GM21825 (cell line): Measurements from ENCODE around the gene SMIM7.
"Not testable (repeated sequence)": the region's sequence is repeated elsewhere in the genome, so short reads cannot be mapped to it uniquely, and the experiment has no call there.

ENCODE experiments used
- ATAC-seq: cut with Tn5 transposase; IDR thresholded peaks from one replicate; pipeline ENCODE4 v1.9.1; 2021; ENCODE audit warnings: mild to moderate bottlenecking, moderate library complexity; ENCODE audit not compliant: unreplicated experiment

The SMIM7 gene

GRCh38 chr19:16659832-16660708, at the start of gene SMIM7:
SMIM7 (minus strand) TSS chr19:16660144; CDS start chr19:16660110, 34 bp downstream.
- peak; percentile 79 for ATAC-seq

- no peak for ATAC-seq
Observed at GRCh38 chr19:16703677-16704076, 43.7 kb upstream of the SMIM7 start.

DNA sequence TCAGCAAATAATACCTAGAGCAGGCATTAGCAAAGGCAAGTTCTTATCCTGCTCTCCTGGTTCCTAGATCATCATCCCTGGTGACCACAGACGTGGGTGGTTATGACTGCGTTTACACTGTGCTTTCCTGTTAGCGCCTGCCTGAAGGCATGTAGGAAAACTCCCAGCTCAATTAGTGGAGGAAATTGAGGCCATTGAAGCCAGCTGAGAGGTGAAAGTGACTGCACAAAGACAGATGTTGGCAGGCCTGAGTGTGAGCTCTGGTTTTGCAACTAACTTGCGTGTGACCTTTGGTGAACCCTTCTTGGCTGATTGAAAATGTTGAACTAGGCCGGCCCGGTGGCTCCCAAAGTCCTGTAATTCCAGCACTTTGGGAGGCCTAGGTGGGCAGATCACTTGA, 42.2 kb upstream of the SMIM7 start:
- ATAC-seq, result no peak

DNA sequence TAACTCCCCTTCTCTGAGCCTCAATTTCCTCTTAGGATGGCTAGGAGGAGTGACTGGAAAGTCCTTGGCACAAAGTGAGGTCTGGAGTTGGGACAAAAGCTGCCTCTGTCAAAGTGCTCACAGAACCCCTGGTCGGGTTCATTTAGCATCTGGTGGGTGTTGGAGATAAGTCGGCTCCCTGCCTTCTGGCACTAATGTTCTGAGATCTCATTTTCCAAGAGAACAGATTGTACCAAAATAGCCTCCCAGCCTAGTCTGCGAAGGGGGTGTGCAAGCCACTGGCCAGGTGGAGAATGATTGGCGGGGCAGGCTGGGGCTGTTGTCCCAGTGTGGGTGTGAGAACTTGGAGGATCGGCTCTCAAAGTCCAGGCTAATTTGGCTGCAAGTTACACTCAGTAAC, 39.0 kb upstream of the SMIM7 start:
- no peak for ATAC-seq

DNA sequence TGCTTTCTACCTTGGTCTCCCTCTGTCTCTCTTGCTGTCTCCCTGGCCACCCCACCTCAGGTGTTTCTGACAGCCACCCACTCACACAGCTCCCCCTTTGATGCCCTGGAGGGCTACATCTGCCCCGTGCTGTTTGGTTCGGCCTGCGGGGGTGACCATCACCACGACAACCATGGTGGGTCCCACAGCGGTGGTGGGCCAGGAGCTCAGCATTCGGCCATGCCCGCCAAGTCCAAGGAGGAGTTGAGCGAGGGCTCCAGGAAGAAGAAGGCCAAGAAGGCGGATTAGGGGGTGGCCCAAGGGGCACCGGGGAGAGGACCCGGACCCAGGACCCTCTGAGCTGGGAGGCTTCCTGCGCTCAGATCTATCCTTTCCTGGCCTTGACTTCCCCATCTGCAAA, 28.1 kb upstream of the SMIM7 start:
- no peak for ATAC-seq

DNA sequence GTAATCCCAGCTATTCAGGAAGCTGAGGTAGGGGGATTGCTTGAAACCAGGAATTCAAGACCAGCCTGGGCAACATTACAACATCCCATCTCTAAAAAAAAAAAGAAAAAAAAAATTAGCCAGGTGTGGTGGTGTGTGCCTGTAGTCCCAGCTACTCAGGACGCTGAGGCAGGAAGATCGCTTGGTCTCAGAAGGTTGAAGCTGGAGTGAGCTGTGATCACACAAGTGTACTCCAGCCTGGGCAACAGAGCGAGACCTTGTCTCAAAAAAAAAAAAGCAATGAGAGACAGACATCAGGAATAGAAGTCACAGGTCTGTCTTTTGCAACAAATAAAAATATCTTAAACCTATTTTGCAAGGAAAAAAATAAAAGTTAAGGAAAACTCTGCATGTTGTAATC, 24.3 kb upstream of the SMIM7 start:
- no peak for ATAC-seq

- no peak for ATAC-seq
Observed at GRCh38 chr19:16682539-16682938, 22.6 kb upstream of the SMIM7 start.

- no peak for ATAC-seq
Observed at GRCh38 chr19:16679811-16680210, 19.9 kb upstream of the SMIM7 start.

DNA sequence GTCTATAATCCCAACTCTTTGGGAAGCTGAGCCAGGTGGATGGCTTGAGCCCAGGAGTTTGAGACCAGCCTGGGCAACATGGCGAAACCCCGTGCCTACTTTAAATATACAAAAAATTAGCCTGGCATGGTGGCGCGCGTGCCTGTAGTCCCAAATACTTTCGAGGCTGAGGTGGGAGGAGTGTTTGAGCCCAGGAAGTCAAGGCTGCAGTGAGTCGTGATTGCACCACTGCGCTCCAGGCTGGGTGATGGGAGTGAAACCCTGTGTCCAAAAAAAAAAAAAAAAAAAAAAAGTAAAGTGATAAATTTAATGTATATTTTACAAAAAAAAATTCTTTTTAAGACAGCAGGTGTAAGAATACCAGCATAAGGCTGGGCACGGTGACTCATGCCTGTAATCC, 18.6 kb upstream of the SMIM7 start:
- ATAC-seq, result no peak

- ATAC-seq, result no peak
Observed at GRCh38 chr19:16677055-16677454, 17.1 kb upstream of the SMIM7 start.

- ATAC-seq, result no peak
Observed at GRCh38 chr19:16676101-16676798, 16.3 kb upstream of the SMIM7 start.

DNA sequence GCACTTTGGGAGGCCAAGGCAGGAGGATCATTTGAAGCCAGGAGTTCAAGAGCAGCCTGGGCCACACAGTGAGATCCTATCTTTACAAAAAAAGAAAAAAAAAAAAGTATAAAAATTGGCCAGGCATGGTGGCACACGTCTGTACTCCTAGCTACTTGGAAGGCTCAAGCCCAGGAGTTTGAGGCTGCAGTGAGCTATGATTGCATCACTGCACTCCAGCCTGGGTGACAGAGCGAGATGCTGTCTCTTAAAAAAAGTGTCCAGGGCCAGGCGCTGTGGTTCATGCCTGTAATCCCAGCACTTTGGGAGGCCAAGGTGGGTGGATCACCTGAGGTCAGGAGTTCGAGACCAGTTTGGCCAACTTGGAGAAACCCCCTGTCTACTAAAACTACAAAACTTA, 13.9 kb upstream of the SMIM7 start:
- not testable (repeated sequence) for ATAC-seq

GRCh38 chr19:16673231-16673630, 13.3 kb upstream of the SMIM7 start:
- no peak for ATAC-seq

DNA sequence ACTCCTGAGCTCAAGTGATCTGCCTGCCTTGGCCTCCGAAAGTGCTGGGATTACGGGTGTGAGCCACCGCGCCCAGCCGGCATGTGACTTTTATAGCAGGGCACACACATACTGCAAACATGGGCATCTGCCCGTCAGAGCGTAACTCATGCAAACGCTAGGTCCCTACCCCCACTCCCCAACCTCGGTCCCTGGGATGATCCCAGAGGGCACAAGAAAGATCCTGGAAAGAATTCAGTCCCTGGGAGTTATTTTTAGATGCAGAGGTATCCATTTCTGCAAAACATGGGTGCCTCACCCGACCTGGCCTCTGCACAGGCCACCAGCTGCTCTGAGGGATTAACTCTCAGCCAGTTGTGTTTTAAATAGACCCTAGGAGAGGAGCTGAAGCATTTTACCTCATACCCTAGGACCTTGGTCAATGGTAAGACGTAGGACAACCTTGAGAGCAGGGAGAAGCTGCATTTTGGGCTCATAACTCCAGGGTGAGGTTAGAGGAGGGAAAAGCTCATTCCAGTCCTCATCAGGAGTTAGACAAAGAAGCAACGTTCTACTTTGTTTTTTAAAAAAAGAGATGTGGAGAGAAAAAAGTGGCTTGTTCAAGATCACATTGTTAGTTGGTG, 11.8 kb upstream of the SMIM7 start:
- no peak for ATAC-seq

DNA sequence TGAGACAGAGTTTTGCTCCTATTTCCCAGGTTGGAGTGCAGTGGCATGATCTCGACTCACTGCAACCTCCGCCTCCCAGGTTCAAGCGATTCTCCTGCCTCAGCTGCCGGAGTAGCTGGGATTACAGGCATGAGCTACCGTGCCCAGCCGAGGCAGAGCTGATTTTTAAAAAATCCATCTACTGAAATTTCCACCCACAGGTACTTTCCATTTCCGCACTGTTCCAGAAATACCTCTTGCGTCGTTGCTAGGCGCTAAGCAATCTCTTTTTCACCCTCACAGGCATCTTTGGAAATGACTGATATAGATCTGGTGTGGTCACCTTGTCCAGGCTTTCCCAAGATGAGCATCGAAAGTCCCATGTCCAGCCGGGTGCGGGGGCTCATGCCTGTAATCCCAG, 10.3 kb upstream of the SMIM7 start:
- no peak for ATAC-seq

DNA sequence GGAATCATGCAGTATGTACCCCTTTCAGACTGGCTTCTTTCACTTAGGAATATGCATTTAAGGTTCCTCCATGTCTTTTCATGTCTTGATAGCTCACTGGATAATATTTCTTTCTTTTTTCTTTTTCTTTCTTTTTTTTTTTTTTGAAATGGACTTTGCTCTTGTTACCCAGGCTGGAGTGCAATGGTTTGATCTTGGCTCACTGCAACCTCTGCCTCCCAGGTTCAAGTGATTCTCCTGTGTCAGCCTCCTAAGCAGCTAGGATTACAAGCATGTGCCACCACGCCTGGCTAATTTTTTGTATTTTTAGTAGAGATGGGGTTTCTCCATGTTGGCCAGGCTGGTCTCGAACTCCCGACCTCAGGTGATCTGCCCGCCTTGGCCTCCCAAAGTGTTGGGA, 8.8 kb upstream of the SMIM7 start:
- not testable (repeated sequence) for ATAC-seq

GRCh38 chr19:16668176-16668575, 8.2 kb upstream of the SMIM7 start:
- ATAC-seq, result no peak

DNA sequence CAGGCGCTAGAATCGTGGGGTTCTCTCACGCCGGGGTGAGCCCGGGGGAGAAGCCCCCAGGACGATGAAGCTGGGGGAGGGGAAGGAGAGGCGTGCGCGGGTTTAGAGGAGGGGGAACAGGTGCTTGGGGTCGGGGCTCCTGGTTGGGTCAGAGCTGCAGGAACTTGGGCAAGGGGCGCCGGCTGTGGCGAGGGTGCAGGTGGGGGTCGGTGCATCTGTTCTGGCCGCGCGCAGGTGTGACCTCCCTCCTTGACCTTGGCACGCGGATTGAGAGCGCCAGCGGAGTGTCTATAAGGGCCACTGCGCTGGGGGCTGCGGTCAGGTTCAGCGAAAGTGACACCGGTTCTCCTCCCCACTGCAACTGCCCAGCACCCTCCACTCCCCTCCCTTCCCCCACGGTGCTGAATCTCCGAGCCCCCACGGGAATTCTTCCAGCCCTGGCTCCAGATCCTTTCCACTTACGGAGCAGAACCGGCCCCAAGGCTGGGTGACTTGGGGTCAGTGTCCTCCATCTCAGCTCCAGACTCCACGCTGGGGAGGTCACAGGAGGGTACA, 1.6 kb upstream of the SMIM7 start:
- no peak for ATAC-seq

GRCh38 chr19:16660763-16661479, 977 bp upstream of the SMIM7 start, which contains the start of gene TMEM38A:
TMEM38A (plus strand) TSS chr19:16661139; CDS start chr19:16661218, 79 bp downstream.
- ATAC-seq, result peak; percentile 27

DNA sequence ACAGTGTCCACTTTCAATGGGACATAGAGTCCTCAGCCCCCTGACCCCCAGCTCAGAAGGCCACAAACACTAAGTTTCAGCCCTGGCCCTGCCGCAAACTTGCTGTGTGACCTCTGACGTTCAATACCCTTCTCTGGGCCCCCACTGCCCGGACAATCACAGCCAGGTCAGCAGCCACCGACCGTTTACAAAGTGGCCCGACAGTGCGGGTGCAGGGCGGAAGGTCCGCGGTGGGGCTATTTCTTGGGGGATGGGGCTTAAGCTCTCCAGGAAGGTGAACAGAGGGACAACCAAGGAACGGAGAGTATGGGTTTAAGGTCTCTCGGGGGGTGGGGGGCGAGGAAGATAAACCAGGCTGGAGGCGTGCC, 496 bp downstream of the SMIM7 start:
- no peak for ATAC-seq

DNA sequence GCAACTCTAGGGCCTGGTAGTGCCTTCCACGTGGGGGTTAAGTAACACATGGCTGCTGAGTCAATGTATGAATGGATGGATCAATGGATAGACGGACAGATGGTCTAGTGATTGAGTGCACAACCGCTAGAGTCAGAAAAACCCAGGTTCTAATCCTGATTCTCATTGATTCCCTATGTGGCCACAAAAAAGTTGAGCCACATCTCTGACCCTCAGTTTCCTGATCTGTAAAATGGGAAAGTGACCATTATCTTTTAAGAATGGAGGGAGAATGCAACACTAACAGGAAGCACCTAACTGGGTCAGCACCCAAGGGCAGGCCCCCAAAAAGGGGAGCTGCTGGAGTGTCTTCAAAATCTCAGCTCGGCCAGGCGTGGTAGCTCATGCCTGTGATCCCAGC, 2.6 kb downstream of the SMIM7 start:
- no peak for ATAC-seq
